ENCODE measurements around the gene SEPTIN11.
"Not testable (repeated sequence)": the region's sequence is repeated elsewhere in the genome, so short reads cannot be mapped to it uniquely, and the experiment has no call there.

SEPTIN11 gene

DNA sequence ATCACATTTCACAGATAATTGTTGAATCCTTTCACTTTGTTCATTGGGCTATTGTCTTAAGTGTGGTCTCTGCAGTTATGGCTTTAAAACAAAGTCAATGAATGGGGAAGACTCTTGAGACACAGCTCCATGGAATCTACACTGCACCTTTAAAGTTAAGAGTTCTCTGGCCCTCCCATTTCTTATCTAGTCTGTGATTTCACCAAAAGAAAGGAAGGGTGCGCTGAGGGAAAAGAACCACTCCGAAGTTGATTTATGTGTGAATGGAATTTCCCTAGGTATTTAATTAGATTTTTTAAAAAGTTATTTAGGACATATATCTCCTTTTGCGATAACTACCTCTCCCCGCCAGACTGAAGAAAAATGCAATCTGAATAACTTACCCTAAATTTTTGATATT, 2.5 kb downstream of the SEPTIN11 start:
- no peak for DNase-seq (ENCODE audit: low spot score)

DNA sequence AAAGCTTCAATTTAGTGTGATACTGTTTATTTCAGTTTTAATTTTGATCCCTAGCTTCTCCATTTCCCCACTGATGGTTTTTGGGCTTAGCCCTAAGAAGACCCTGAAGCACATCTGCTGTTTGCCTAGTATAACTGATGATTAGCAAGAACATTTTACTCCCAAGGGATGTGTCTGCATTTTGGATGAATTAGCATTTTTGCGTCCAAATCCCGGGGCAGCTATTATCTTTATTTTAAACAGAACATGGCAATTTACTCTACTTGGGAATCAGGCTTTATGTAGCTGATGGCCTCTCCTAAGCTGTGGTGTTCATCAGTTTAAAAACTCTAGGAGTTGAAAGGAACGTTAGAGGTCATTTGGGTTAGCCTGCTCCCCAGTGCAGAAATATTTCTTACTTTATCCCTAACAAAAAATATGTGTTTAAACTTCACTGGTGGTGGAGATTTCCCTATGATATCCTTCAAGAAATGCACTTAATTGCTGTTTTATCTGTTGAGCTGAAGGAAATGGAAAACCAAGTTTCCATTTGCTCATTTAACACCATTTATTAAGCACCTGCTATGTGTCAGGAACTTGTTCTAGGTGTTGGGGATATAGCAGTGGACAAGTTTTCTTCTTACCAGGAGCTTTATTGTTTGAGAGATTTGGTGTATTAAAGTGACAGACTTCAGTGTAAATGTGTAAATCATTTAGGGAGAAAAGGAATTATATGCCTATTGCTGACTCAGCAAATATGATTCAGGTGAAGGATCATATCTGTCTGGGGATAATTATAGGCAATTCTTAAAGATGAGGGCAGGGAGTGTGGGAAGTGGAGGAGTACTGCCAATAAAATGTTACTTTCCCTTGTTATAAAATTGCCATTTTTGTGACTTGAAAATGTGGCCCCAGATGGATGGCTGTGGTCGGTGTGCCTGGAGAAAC, 3.4 kb downstream of the SEPTIN11 start:
- DNase-seq (ENCODE audit: low spot score), result no peak

DNA sequence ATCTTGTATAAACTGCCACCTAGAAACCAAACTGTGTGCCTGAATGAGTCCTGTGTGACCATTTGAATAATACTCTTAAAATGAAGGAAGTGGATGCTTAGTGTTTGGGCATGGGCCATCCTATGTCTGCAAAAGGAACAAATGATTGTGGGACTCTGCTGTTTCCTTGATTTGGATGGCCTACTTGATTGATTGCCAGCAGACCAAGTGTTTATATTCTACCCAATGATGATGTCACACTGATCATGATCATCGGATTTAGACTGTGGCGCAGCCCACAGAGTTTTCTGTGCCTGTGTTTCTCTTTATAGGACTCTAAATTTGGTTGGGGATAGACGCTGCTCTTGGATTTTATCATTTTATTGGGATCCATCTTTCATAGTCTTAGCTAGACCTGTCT, 4.4 kb downstream of the SEPTIN11 start:
- no peak for DNase-seq (ENCODE audit: low spot score)

DNA sequence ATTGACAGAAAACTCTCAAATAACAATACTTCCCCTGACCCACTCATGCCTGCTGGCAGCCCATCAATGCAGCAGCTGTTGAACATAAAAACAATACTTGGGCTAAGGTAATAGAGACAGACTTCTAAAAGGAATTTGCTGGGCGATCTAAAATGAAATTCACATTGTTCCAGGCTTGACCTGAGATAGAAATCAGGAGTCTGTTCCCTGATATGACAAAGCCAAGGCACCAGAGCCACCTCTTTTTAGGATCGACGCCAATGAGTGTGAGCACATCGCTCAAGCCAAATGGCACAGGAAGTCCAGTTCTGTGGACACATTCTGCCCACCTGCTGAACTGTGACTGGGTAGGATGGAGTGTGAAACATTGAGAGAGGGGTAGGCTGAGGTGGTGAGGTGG, 4.9 kb downstream of the SEPTIN11 start:
- no peak for DNase-seq (ENCODE audit: low spot score)

- DNase-seq (ENCODE audit: low spot score), result no peak
Observed at GRCh38 chr4:76955182-76955581, 5.6 kb downstream of the SEPTIN11 start.

- no peak for DNase-seq (ENCODE audit: low spot score)
Observed at GRCh38 chr4:76957004-76957738, 7.6 kb downstream of the SEPTIN11 start.

GRCh38 chr4:76958891-76959290, 9.3 kb downstream of the SEPTIN11 start:
- DNase-seq (ENCODE audit: low spot score), result no peak

DNA sequence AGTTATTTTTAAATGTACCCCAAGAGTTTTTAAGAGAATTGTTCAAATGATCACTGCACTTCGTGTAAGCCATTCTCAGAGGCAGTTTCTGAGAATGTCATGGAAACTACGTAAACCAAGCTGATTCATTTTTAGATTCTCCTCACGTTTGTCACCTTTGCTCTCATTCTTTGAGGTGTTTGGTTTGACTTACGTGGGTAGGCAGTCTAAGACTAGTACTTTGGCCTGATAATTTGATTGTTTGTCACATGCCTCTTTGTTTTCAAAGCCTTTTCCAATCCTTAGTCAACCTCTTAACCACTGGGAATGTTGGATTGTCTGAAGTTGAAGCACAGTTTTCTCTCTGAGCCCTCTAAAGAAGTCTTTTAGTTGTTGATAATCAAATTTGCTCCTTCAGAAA, 10.5 kb downstream of the SEPTIN11 start:
- DNase-seq (ENCODE audit: low spot score), result no peak

DNA sequence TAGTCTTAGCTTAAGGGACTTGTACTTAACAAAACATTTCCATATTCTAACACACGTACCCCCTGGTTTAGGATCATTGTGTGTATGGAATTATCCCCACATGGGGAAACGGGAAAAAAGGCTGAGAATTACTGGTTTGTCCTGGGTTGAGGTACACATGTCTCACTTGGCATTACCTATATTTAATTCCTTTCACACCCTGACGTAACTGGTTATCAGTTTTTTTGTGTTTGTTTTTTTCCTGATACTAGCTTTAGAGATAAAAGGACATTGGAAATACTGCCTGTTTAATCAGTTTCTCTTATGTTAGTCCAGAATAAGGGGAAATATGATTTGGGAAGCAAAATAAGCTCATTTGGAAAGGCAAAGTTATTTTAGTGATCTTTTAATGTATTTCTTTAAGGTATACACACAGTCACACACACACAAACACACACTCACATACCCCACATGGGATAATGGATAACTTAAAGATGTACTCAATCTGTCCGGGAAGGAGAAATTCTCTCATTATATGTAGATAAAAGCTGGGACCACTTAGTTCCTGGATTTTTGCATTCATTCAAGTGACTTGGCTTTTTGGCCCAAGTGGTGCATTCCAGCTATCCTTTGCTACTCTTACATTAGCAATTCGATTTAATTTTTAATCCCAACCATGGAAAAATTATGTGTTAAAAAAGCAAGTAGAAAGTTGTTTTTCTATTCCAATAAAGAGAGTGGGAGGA, 13.0 kb downstream of the SEPTIN11 start:
- no peak for DNase-seq (ENCODE audit: low spot score)

DNA sequence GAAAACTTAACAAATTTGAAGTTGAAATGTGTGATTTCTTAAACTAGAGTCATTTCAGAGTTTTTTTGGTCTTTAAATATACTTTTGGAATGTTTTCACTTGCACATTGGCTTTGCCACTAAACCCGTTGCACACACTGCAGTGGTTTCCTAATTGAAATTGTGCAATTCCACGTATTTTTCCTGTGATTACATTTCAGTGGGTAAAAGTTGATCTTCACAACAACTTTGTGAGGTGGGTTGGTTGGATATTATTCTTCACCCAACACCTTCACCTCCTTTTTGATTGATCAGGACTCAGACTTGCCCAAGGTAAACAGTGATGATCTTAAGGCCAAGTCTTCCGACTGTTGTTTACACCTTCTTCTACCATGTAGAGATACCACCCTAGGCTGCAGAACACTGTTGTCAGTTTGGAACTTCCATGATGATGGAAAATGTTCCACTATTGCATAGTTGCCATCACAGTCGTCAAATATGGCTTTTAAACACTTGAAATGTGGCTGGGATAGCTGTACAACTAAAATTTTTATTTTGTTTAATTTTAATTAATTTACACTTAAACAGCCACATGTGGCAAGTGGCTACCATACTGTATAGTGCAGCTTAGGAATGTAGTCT, 13.7 kb downstream of the SEPTIN11 start:
- DNase-seq (ENCODE audit: low spot score), result no peak

DNA sequence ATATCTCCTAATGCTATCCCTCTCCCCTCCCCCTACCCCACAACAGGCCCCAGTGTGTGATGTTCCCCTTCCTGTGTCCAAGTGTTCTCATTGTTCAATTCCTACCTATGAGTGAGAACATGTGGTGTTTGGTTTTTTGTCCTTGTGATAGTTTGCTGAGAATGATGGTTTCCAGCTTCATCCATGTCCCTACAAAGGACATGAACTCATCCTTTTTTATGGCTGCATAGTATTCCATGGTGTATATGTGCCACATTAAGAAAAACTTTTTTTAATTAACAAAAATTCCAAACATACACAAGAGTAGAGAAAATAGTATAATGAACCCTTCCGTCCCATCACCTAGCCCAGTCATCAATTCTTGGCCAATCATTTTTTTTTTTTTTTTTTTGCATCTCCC, 14.4 kb downstream of the SEPTIN11 start:
- DNase-seq (ENCODE audit: low spot score), result not testable (repeated sequence)

- DNase-seq (ENCODE audit: low spot score), result no peak
Observed at GRCh38 chr4:76964769-76965168, 15.2 kb downstream of the SEPTIN11 start.

- no peak for DNase-seq (ENCODE audit: low spot score)
Observed at GRCh38 chr4:76965866-76966579, 16.5 kb downstream of the SEPTIN11 start.

DNA sequence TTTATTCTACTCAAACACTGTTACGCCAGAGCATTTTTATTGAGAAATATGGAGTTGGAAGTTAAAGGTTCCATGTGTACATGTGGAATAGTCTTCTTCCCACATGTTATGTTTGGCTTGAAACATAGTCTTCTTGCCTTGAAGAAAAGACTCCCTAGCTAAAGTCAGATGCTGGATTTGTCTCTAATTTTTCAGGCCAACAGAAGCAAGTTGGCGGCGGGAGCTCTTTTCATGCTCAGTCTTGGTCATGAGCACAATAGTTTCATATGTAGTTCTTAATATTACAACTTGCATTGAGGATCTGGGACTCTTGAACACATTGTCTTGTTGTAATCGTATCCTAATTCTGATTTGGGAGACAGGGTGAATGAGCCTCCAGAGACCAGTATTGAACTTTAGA, 19.4 kb downstream of the SEPTIN11 start:
- no peak for DNase-seq (ENCODE audit: low spot score)

DNA sequence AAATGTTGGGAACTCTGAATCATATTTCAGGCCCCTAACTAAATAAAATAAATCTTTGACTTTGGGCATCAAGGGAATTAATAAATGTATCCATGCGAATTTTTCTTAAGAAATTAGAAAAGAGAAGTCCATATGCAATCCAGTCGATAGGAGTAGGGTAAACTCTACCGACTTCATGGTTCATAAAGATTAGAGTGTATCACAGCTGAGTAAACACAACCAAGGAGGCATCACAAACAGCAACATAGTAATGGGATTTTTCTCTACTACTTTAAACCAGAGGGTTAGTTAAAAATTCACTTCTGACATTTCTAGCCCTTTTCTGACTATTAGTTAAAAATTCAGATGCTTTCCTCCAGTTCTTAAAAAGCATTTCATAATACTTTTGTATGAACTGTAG, 19.9 kb downstream of the SEPTIN11 start:
- DNase-seq (ENCODE audit: low spot score), result no peak

DNA sequence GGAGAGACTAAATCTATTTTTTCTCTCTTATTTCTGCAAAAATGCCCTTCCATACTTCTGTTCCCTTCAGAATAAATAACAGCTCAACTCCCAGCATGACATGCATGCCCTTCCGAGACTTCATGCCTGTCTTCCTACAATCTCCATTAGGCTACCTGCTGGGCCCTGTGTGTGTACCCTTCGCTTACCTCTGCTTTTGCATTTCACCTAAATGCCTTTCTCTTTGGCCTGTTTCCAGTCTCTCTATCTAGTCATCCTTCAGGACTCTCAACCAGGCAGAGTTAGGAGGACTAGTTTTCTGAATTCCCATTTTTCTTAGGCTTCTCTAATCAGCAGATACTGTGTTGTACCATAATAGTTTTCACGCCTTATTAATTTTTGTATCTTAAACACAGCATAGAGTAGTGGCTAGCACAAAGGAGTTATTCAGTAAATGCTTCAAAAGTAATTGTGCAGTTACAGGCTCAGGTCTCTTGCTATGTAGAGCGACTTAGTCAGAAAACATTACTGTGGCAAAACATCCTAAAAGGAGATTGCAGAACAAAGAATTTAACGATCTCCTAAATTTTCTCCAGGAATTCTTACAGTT, 20.5 kb downstream of the SEPTIN11 start:
- DNase-seq (ENCODE audit: low spot score), result no peak

- no peak for DNase-seq (ENCODE audit: low spot score)
Observed at GRCh38 chr4:76972306-76972705, 22.8 kb downstream of the SEPTIN11 start.

DNA sequence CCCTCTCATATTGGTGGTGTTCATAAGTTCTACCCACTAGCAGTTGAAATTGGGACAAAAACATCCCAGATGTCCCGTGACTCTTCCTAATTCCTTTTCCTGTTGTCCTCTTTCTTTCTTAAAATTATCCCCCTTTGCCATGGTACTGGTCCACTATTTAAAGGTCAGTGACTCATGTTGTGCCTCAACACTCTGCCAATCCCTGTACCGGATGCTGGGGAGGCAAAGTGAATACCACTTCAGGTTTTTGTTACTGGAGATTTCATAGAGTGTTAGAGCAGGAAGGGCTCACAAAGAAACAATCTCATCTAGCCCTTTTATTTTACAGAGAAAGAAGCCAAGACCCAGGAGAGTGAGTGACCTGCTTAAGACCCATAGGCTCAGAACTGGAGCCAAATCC, 24.6 kb downstream of the SEPTIN11 start:
- DNase-seq (ENCODE audit: low spot score), result no peak

DNA sequence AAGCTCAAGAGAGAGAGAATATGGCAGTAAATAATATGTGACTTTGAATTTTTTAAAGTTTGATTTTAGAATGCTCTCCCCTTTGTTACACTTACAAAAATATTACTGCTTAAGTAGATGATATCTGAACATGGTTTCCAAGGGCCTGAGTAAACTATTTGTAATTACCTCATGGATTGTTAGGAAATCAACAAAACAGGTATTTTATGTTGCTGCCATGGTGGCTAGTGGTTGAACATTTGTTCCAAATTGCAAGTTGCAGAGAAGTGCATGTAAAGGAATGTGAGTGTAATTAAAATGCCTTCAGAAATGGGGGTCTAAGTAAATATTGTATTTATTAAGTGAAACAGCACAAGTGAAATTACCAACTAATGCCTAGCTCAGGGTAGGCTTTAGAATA, 27.6 kb downstream of the SEPTIN11 start:
- DNase-seq (ENCODE audit: low spot score), result no peak

DNA sequence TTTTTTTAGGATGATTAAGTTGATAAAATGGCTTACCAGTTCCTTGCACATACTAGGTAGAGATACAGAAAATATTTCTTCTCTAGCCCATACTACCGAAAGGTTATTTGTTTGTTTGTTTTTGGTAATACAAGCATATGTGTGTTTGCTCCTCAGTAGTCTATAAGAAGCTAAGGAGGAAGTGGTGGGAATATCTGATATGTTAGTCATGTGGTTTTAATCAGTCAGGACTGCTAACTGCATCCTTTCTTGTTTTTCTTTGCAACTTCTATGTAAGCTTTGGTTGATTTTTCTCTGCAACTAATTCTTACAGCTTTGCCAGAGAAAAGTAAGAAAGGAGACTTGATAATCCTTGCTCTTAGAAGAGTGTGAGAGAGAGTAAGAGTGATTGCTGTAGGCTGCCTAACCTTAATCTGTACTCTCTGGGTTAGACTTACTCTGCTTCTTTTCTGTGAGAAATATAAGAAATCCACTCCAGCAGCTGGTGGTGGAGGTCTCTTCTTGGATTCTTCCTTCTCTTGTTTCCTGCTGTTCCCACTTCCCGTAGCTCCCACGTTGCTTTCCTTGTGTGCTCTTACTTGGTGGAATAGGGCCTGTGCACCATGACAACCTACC, 28.3 kb downstream of the SEPTIN11 start:
- no peak for DNase-seq (ENCODE audit: low spot score)

GRCh38 chr4:76979236-76979635, 29.7 kb downstream of the SEPTIN11 start:
- DNase-seq (ENCODE audit: low spot score), result no peak

All from D341Med (cell line).